Measurements from ENCODE around the gene IP6K3. TPM values are rescaled to one million over a fixed set of nuclear protein-coding genes. Genes with fewer than 3 reads are reported as not detected.

The IP6K3 gene, protein sequence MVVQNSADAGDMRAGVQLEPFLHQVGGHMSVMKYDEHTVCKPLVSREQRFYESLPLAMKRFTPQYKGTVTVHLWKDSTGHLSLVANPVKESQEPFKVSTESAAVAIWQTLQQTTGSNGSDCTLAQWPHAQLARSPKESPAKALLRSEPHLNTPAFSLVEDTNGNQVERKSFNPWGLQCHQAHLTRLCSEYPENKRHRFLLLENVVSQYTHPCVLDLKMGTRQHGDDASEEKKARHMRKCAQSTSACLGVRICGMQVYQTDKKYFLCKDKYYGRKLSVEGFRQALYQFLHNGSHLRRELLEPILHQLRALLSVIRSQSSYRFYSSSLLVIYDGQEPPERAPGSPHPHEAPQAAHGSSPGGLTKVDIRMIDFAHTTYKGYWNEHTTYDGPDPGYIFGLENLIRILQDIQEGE
- total RNA-seq: not detected in 2 replicates

DNA sequence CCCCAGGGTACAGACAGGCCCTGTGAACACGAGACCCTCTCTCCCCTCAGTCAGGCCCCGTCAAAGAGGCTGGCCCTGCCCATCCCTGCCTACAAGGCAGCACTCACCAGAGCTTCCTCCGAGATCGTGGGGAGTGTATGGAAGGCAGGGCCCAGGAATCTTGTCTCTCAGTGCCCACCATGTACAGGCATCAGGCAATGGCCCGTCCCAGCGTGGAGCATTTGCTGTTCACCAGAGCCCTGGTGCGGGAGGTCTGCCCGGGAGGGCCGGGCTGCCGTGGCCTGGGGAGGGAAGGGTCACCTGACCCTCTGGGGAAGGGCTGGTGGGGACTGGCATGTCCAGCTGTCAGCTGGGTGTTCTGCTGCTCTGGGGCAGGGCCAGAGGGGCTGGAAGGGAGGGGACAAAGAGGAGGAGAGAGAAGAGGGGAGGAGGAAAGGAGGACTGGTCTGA is at the start of gene IP6K3:
Gene IP6K3 (minus strand): TSS at position 255 of the 450 bp plus-strand sequence. CDS start 11,429 bp downstream, outside the sequence.

DNA sequence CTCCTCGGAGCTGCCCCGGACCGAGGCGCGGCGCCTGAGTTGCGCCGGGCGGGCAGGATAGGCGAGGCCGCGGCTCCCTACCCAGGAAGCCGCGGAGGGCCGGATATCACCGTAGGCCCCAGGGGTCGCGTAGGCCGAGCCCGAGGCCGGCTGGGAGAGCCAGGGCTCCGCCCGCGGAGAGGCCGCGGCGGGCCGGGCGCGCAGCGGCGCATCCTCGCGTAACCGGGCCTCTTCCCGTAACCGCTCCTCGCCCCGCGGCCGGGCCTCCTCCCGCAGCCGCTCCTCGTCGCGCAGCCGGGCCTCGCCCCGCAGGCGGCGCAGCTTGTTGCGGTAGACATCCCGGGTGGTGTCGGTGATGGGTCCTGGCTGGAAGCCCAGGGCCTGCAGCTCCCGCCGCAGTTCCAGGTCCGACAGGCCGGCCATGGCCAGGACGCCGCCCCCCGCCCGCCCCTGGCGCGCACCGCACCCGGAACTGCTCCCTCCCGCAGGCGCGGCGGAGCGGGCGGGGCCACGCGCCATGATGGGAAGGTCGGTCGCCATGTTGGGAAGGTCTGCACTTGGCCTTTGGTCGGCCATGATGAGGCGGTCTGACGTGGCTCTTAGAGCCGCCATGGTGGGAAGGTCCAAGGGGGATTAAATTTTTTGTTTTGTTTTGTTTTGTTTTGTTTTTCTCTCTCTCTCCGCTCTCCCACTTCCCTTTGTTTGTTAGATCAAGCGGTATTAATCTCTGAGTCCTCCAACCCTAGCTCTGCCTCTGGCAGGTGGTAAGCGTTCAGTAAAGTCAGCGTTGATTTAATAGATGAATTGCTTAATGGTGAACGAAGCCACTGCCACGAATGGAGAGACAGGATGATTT is 42.2 kb upstream of the IP6K3 start, which contains the start of gene LEMD2:
Gene LEMD2 (minus strand): TSS at position 437 of the 856 bp plus-strand sequence. CDS start 14 bp downstream, at position 423.

DNA sequence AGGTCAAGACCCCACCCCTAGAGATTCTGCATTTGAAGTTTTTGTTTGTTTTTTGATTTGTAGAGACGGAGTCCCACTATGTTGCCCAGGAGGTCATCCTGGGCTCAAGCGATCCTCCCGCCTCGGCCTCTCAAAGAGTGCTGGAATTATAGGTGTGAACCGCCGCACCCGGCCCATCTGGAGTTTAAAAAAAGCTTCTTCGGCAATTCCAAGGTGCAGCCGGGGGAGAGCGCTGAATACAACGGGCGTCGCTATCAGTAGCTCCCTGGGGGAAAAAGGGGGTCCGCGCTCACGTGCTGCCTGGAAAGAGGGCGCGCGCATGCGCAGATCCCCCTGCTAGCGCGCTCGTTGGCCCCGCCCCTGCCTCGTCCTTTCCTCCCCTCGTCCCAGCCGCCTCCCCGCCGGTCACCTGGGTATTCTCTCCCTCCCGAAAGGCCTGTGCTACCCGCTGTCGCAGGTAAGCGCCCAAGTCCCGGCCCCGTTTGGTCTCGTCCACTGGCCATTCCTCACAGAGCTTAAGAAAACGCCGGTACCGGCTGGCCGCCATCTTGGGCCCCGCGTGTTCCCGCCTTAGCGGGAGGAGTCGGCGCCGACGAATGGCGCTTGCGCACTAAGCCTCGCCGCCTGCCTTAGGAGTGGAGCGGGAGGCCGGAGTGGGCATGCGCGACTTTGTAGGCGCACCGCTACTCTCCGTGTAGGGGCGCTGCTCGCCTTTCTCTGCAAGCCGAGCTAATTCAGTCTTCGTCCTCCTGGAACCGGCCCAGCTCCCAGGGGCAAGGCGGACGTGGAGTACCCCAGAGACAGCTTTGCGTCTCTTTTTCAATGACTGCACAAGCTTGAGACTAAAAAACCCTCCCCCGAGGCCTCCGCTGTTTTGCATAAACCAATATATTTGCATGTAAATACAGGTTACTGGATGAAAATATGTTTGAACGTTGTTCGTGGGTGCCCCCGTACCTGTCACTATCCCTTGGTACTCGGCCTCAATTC is 35.3 kb downstream of the IP6K3 start, which contains the start of gene UQCC2:
Gene UQCC2 (minus strand): TSS at position 561 of the 990 bp plus-strand sequence. CDS start 14 bp downstream, at position 547.

Small RNA genes within 50 kb of the gene (small RNA-seq; reads per million reads assigned to genes)
- gene MIR3934: not detected

Other genes starting within 250 kb of the IP6K3 start
- gene BAK1, start 166.6 kb downstream of the IP6K3 start, total RNA-seq: 10.3 and 15.2 TPM in 2 replicates
- gene ITPR3, start 125.6 kb downstream of the IP6K3 start, total RNA-seq: 66.1 and 103 TPM in 2 replicates
- gene UQCC2, start 35.2 kb downstream of the IP6K3 start, total RNA-seq: 13.6 and 18.6 TPM in 2 replicates
- gene LEMD2, start 42.2 kb upstream of the IP6K3 start, total RNA-seq: 21.3 and 35.8 TPM in 2 replicates
- gene MLN, start 57.1 kb upstream of the IP6K3 start, total RNA-seq: not detected in 2 replicates